HS-5 (cell line): ENCODE measurements around the gene TRIM5.
"Not testable (repeated sequence)": the region's sequence is repeated elsewhere in the genome, so short reads cannot be mapped to it uniquely, and the experiment has no call there.

Source experiments
- DNase-seq: peaks from one replicate; pipeline ENCODE4 v3.0.0-alpha.2; 2012; ENCODE audit warnings: low read depth

TRIM5 gene

DNA sequence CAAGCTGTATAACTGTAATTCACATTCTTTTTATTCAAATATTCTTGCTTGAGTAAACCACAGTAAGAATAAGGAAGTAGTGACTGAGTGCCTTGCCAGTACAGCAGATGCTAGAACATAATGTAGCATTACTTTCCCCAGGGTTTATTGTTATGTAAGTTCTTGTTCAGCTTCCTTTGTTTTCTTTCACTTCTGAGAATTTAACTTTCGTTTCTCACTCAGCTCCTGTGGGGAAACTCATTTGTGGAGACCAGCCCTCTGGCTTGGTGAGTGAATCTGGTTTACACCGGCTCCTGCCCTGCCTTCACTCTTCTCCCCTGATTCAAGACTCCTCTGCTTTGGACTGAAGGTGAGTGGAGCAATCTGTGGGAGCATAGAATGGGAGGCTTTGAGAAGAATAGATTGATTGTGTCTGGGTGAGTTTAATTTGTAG is 4.7 kb upstream of the TRIM5 start, which contains the start of gene TRIM22:
Gene TRIM22 (plus strand): TSS at position 240 of the 433 bp plus-strand sequence. CDS start 6,443 bp downstream, outside the sequence.
- peak; percentile 20 for DNase-seq

DNA sequence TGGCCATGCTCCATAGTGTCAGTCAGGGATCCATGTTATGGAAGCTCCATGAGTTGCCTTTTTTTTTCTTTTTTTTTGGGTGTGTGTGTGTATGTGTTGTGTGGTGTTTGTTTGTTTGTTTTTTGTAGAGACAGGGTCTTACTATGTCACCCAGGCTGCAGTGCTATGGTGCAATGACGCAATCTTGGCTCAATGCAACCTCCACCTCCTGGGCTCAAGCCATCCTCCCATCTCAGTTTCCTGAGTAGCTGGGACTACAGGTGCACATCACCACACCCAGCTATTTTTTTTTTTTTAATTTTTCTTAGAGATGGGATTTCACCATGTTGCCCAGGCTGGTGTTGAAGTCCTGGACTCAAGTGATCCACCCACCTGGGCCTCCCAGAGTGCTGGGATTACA is 3.6 kb upstream of the TRIM5 start:
- DNase-seq: no peak

DNA sequence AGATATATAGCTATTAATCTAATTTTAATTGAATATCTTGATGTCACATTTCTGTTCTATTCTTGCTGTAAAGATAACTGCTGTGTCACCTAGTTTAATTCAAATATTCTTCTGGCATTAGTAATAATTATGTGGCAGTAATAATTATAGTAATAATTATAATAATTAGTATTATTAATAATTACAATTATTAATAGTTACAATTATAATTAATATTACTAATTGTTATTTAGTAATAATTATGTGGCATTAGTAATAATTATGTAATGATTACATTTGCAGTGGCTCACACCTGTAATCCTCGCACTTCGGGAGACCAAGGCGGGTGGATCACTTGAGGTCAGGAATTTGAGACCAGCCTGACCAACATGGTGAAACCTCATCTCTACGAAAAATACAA is 1.6 kb upstream of the TRIM5 start:
- DNase-seq: no peak

- DNase-seq: no peak
These were observed 733 bp downstream of the TRIM5 start for GRCh38 chr11:5684036-5684645.

DNA sequence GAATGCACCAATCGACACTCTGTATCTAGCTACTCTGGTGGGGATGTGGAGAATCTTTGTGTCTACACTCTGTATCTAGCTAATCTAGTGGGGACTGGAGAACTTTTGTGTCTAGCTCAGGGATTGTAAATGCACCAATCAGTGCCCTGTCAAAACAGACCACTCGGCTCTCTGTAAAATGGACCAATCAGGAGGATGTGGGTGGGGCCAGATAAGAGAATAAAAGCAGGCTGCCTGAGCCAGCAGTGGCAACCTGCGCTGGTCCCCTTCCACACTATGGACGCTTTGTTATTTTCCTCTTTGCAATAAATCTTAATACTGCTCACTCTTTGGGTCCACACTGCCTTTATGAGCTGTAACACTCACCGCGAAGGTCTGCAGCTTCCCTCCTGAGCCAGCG is 1.3 kb downstream of the TRIM5 start:
- DNase-seq: not testable (repeated sequence)

DNA sequence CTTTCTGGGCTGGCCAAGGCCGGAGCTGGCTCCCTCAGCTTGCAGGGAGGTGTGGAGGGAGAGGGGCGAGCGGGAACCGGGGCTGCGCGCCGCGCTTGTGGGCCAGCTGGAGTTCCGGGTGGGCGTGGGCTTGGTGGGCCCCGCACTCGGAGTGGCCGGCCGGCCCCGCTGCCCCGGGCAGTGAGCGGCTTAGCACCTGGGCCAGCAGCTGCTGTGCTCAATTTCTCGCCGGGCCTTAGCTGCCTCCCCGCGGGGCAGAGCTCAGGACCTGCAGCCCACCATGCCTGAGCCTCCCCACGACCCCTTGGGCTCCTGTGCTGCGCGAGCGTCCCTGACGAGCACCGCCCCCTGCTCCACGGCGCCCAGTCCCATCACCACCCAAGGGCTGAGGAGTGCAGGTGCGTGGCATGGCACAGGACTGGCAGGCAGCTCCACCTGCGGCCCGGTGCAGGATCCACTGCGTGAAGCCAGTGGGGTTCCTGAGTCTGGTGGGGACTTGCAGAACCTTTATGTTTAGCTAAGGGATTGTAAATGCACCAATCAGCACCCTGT is 1.9 kb downstream of the TRIM5 start:
- DNase-seq: not testable (repeated sequence)

GRCh38 chr11:5679811-5680210 is 5.1 kb downstream of the TRIM5 start:
- no peak for DNase-seq

DNA sequence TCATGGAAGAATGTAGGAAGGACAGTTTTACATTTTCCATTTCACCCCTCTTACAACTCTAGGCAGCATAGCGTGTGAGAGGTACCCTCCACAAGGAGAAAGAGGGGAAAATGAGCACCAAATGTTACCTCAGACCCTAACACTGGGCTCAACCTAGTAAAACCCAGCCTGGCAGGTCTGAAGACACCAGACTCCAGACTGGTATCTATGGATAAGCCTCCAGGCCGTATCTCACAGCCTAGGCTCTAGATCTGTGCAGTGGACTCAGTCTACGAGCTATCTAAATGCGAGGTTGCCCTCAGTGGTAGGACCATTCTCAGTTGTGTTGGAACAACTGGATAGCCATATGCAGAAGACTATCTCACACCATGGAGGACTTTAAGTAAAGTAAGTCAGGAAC is 10.5 kb downstream of the TRIM5 start:
- no peak for DNase-seq

- no peak for DNase-seq
These were observed 13.0 kb downstream of the TRIM5 start for GRCh38 chr11:5671831-5672230.

DNA sequence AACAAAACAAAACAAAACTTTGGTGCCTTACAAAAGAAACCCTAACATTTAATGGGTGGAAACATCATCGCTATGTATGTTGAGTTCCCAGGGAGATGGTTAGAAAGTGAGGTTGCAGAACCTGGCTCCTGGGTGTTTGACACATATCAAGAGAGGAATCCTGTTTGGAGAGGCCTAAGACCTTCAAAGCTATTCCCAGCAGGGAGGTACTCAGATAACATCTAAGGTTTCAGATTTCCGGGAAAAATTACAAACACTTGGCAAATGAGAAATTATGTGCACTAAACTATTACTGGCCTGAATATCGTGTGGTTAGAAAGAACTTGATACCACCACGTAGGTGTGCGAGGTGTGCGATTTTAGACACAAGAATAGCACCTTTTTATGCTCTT is 18.5 kb downstream of the TRIM5 start:
- DNase-seq: no peak

DNA sequence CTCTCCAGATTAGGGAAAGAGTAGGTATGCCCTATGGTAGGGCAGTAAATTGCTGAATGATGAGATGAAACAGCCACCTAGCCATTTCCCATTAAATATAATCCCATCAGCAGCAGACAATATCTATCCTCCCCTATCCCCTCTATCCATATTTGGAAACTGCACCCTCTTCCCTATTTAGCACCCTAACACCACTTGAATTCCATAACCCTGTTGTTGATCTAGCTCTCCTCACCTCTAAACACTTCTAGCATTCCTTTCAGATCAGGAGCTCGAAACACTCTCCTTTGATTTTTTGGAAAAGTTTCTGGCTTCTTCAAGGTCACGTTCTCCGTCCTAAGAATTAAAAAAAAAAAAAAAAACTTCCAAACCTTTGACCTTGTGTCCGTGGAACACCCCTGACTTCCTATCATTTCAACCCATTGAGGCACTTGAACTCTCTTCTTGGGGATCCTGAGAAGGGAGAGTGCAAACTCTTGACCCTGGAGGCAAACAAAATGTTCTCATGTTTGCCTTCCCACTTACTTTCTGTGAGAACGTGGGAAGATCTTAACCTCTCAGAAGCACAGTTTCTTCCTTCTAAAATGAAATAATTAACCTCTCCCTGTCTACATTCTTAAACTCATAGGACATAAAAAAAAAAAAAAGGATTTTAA is 19.0 kb downstream of the TRIM5 start:
- DNase-seq: no peak

GRCh38 chr11:5665051-5665570 is 19.8 kb downstream of the TRIM5 start:
- no peak for DNase-seq

DNA sequence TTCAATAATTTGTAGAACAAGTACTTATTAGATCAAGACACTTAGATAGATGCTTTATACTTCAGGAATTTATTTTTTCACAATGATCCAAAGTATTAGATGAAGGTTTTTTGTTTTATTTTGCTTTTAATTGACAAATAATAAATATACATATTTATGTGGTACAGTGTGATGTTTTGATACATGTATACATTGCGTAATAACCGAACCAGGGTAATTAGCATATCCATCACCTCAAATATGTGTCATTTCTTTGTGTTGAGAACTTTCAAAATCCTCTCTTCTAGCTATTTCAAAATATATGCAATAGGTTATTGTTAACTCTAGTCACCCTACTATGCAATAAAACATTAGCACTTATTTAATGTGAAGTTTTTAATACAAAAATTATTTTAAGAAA is 21.4 kb downstream of the TRIM5 start:
- no peak for DNase-seq

- no peak for DNase-seq
These were observed 26.6 kb downstream of the TRIM5 start for GRCh38 chr11:5658318-5658717.

DNA sequence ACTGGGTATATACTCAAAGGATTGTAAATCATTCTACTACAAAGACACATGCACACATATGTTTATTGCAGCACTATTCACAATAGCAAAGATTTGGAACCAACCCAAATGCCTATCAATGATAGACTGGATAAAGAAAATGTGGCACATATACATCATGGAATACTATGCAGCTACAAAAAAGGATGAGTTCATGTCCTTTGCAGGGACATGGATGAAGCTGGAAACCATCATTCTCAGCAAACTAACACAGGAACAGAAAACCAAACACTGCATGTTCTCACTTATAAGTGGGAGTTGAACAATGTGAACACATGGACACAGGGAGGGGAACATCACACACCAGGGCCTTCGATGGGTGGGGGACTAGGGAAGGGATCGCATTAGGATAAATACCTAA is 27.9 kb downstream of the TRIM5 start:
- DNase-seq: not testable (repeated sequence)

DNA sequence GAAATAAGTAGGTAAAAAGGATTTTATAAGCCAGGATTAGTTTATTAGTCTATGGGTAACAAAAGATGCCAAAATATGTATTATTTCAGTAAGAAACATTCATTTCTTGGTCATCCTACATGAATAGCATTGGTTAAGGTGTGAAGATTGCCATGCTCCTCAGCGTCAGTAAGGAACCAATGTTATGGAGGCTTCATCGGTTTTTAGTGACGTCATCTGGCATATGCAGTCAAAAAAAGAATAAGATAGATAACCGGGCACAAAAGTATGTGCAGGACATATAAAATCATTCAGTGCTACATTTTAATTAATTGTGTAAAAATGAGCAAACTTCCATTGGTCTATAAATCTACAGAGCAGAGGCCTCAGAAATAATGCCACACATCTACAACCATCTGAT is 29.4 kb downstream of the TRIM5 start:
- no peak for DNase-seq

DNA sequence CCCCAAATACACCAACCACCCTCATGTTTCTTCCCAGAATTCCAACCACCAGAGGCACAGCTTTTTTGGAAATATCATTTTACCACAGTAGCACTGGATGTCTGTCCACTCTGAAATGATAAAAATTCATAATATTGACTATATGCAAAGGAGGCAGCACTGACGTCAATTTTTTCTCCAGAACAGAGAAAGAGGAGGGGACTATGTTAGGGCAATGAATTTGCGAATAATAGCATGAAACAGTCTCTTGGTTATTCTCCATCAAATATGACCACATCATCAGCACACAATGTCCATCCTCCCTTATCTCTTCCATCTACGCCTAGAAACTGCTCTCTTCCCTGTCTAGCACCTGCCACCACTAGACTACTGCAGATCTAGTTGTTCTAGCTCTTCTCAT is 38.7 kb downstream of the TRIM5 start:
- no peak for DNase-seq

DNA sequence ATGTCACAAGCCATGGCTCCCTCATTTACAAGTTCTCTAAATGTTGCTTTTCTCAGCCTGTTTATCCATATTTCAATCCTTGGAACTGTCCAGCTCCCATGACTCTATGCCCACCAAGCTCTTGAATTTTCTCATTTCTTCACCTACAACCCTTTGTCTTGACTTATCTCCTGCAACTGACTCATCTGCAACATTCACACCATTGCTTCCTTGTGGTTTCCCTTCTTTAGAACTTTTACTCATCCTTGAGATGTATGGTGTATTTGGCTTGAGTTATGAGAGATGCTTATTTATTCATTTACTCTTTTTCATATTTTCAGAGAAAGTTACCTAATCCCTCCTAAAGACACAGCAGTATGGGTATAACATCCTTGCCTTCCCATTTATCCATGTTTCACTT is 41.3 kb downstream of the TRIM5 start:
- DNase-seq: no peak

DNA sequence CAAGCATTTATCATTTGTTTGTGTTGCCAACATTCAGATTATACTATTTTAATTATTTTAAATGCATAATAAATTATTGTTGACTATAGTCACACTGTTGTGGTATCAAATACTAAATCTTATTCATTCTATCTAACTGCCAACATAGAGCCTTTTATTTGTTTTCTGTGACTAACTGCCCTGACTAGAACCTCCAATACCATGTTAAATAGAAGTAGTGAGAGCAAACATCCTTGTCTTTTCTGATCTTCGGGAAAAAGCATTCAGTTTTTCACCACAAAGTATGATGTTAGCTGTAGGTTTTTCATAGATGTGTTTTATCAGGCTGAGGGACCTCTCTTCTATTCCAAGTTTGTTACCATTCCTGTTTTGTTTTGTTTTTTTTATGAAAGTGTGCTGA is 44.9 kb downstream of the TRIM5 start:
- DNase-seq: no peak

DNA sequence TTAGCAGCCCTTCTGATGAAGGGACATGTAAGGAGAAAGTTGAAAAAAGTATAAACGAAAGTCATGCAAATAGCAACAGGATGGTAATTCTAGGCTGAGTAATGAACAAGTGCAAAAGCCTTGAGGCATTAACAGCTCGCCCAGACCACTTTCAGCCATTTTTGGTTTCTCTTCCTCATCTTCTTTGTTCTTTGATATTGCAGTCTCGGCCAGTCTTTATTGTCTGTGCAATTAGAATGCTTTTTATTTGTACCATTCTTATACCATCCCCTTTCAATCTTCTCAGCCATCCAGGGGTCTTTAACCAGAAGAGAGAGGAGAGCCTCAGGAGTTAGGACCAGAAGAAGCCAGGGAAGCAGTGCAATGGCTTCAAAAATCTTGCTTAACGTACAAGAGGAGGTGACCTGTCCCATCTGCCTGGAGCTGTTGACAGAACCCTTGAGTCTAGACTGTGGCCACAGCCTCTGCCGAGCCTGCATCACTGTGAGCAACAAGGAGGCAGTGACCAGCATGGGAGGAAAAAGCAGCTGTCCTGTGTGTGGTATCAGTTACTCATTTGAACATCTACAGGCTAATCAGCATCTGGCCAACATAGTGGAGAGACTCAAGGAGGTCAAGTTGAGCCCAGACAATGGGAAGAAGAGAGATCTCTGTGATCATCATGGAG is 52.8 kb downstream of the TRIM5 start:
- DNase-seq: no peak

- DNase-seq: no peak
These were observed 53.5 kb downstream of the TRIM5 start for GRCh38 chr11:5631417-5631816.

DNA sequence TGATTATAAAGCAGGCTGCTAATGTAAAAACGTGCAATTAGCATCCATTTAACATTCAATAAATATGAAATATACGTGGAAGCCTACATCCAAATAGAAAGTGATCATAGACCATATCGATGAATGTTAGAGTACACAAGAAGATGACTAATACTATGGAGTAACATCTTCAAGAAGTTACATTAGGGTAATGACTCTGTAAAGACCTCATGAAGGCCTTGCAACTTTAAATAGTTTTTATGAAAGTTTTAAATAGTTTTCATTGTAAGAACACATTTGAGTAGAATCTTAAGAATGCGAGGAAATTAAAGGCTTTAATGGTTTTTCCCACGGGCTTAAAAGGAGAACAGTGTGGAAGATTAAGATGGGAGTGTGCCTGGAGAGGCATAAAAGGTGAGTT is 58.7 kb downstream of the TRIM5 start:
- no peak for DNase-seq

GRCh38 chr11:5625281-5625680 is 59.6 kb downstream of the TRIM5 start:
- no peak for DNase-seq
